Osteoblast (primary cell): ENCODE measurements around the gene SSR1. TPM values are rescaled to one million over a fixed set of nuclear protein-coding genes. Genes with fewer than 3 reads are reported as not detected.

Experiments
- DNase-seq: peaks from one replicate; pipeline ENCODE4 v3.0.0; 2011; ENCODE audit warnings: low spot score, mixed read lengths; ENCODE audit not compliant: insufficient read length; ENCODE audit errors: missing footprints
- H2AFZ ChIP-seq: 2 replicates; pipeline ENCODE4 v1.6.0; 2011; ENCODE audit warnings: mild to moderate bottlenecking, low read length
- H3K27ac ChIP-seq: 2 replicates; pipeline ENCODE4 v1.5.1; 2011; ENCODE audit warnings: mild to moderate bottlenecking, low read depth, low read length, moderate library complexity
- H3K27me3 ChIP-seq: 2 replicates; pipeline ENCODE4 v1.6.0; 2012; ENCODE audit warnings: mild to moderate bottlenecking, control low read depth, inconsistent platforms, low read length, moderate library complexity; ENCODE audit not compliant: insufficient read depth
- H3K36me3 ChIP-seq: 2 replicates; pipeline ENCODE4 v1.5.1; 2011; ENCODE audit warnings: mild to moderate bottlenecking, low read length, control low read depth, moderate library complexity; ENCODE audit not compliant: insufficient read depth
- H3K4me1 ChIP-seq: 2 replicates; pipeline ENCODE4 v1.5.1; 2011; ENCODE audit warnings: mild to moderate bottlenecking, low read length, control low read depth, moderate library complexity; ENCODE audit not compliant: insufficient read depth
- H3K4me2 ChIP-seq: 2 replicates; pipeline ENCODE4 v1.6.0; 2011; ENCODE audit warnings: mild to moderate bottlenecking, low read length; ENCODE audit not compliant: insufficient read depth
- H3K4me3 ChIP-seq: fragments of 200-600 bp; sonication (generic); 3 replicates; pipeline ENCODE4 v1.5.1; 2012; ENCODE audit warnings: mild to moderate bottlenecking, low read length, inconsistent platforms; ENCODE audit not compliant: insufficient read depth
- H3K79me2 ChIP-seq: 2 replicates; pipeline ENCODE4 v1.6.0; 2012; ENCODE audit warnings: mild to moderate bottlenecking, low read length, control low read depth, inconsistent platforms; ENCODE audit not compliant: insufficient read depth
- H3K9me3 ChIP-seq: 2 replicates; pipeline ENCODE4 v1.5.1; 2011; ENCODE audit warnings: low read depth, low read length, control low read depth
- H4K20me1 ChIP-seq: 2 replicates; pipeline ENCODE4 v1.6.0; 2012; ENCODE audit warnings: mild to moderate bottlenecking, low read length, control low read depth; ENCODE audit not compliant: insufficient read depth
- total RNA-seq: library from RNA; depleted of rRNA; stranded (reverse); fragments of >200 nt; gene quantifications from 2 replicates; pipeline ENCODE4 v1.2.3, GENCODE V29; 2012
- TF ChIP-seq, protein P1 (sequence below): IDR thresholded peaks from 2 replicates; pipeline ENCODE4 v1.5.1; 2011; ENCODE audit warnings: mild to moderate bottlenecking, low read depth, low read length, moderate library complexity; ENCODE audit errors: extremely low read depth

Gene SSR1
- total RNA-seq, 1 donor: 89.4 TPM

DNA sequence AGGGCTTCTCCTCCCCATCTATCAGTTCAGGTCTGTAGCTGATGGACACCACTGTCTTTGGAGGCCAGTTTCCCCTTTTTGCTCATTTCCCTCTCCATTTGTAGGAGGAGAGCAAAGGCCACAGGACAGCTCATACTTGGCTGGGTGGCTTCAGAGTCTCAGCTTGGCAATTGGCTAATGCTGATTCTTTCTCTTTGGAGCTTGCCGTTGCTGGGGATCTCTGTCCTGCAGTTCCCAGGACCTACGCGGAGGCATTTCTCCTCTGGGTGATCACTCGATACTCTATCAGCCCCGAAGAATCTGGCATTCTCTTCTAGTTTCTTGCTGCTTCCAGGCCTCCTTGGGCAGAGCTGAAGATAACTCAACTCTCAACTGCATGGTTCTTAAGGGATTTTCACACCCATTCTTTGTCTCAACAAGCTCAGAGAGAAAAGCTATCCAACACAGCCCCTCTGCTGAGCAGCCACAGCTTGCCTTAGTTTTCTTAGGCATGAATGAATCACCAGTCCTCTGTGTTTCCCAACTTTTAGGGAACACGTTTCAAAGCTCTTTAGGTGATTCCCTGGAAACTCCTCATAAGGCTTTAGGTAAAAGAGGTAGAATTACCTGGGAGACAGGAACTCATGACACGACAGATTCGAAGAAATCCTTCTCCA lies 19.2 kb upstream of the SSR1 start:
- Histone ChIP-seq H3K27me3 (no peaks in the 10 kb centered on the region), H3K4me3 (peak overlapping the region; percentile 17), H3K79me2 (no peaks in the 10 kb centered on the region), H2AFZ (peak overlapping the region; percentile 60), H3K27ac (no peak overlapping the region), H3K9me3 (no peaks in the 10 kb centered on the region), H3K36me3 (no peaks in the 10 kb centered on the region), H3K4me1 (peaks cover 3% of the 10 kb centered on the region), H3K4me2 (peak overlapping the region; percentile 65), H4K20me1 (no peaks in the 10 kb centered on the region)
- TF ChIP-seq, protein P1, sequence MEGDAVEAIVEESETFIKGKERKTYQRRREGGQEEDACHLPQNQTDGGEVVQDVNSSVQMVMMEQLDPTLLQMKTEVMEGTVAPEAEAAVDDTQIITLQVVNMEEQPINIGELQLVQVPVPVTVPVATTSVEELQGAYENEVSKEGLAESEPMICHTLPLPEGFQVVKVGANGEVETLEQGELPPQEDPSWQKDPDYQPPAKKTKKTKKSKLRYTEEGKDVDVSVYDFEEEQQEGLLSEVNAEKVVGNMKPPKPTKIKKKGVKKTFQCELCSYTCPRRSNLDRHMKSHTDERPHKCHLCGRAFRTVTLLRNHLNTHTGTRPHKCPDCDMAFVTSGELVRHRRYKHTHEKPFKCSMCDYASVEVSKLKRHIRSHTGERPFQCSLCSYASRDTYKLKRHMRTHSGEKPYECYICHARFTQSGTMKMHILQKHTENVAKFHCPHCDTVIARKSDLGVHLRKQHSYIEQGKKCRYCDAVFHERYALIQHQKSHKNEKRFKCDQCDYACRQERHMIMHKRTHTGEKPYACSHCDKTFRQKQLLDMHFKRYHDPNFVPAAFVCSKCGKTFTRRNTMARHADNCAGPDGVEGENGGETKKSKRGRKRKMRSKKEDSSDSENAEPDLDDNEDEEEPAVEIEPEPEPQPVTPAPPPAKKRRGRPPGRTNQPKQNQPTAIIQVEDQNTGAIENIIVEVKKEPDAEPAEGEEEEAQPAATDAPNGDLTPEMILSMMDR: no peak
- DNase-seq: peak; percentile 67

DNA sequence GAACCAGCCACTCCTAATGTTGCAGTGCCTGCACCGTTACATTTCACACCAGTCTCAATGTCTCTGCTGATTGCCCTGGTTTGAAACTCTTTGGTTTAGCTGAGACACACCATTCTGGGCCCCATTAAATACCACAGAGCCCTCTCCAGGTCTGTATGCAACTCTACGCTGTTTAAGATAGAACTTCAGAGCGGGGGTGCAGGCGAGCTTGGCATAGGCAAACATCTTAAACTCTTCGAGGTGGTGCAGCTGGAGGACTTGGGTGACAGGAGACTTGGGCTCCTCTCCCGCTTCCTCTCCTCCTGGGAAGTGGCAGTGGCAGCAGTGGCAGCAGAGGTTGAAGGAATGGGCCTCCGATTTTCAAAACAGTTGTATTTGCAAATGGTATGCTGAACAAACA lies 18.5 kb upstream of the SSR1 start:
- no peak for DNase-seq
- H3K79me2 ChIP-seq: no peaks in the 10 kb centered on the region
- no peak overlapping the region for H3K27ac ChIP-seq
- H3K4me2 ChIP-seq: no peak overlapping the region
- H3K9me3 ChIP-seq: no peaks in the 10 kb centered on the region
- TF ChIP-seq, protein P1: no peak
- H3K36me3 ChIP-seq: no peaks in the 10 kb centered on the region
- H3K4me1 ChIP-seq: peaks cover 3% of the 10 kb centered on the region
- no peaks in the 10 kb centered on the region for H4K20me1 ChIP-seq
- no peak overlapping the region for H3K4me3 ChIP-seq
- H3K27me3 ChIP-seq: no peaks in the 10 kb centered on the region
- no peak overlapping the region for H2AFZ ChIP-seq

DNA sequence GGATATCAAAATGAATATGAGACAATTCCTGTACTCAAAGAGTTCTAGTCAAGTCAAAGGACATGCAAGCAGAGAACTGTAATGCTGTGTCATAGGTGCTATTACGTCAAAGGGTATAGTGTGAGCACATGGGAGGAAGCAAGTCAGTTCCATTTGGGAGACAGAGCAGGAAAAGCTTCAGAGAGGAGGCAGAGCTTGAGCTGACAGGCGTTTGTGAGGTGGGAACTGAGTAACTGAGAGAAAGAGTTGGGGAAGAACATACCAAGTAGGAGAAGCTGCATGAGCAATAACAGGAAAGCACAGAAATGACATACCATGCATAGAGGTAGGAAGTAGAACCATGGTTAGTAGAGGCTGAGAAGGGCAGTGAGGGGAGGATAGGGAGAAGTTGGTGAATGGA lies 15.2 kb upstream of the SSR1 start:
- Histone ChIP-seq H2AFZ (no peak overlapping the region), H3K4me1 (peaks cover 3% of the 10 kb centered on the region), H3K27ac (no peak overlapping the region), H3K4me2 (no peak overlapping the region), H3K79me2 (no peaks in the 10 kb centered on the region), H3K9me3 (no peaks in the 10 kb centered on the region), H3K4me3 (no peak overlapping the region), H4K20me1 (no peaks in the 10 kb centered on the region), H3K27me3 (no peaks in the 10 kb centered on the region), H3K36me3 (no peaks in the 10 kb centered on the region)
- DNase-seq: no peak
- TF ChIP-seq, protein P1: no peak

DNA sequence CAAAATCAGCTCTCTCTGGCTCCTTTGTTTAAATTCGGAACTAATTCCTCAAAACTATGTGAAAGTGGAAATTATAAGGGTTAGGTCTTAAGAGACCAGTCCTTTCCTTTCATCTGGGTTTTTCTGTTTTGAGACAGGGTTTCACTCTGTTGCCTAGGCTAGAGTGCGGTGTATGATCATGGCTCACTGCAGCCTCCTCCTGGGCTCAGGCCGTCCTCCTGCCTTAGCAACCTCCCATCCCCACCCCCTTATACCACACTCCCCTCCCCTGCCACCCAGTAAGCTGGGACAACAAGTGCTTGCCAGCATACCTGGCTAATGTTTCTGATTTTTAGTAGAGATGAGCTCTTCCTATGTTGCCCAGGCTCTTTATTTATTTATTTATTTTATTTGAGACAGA lies 12.8 kb upstream of the SSR1 start:
- no peaks in the 10 kb centered on the region for H3K9me3 ChIP-seq
- H3K4me1 ChIP-seq: no peaks in the 10 kb centered on the region
- H3K27me3 ChIP-seq: no peaks in the 10 kb centered on the region
- DNase-seq: no peak
- H3K36me3 ChIP-seq: no peaks in the 10 kb centered on the region
- TF ChIP-seq, protein P1: no peak
- no peak overlapping the region for H3K4me3 ChIP-seq
- no peaks in the 10 kb centered on the region for H4K20me1 ChIP-seq
- H3K4me2 ChIP-seq: no peak overlapping the region
- no peak overlapping the region for H2AFZ ChIP-seq
- no peak overlapping the region for H3K27ac ChIP-seq
- H3K79me2 ChIP-seq: no peaks in the 10 kb centered on the region
